DMS53 (cell line): ENCODE results near the gene PLD4.
"Not testable (repeated sequence)": the region's sequence is repeated elsewhere in the genome, so short reads cannot be mapped to it uniquely, and the experiment has no call there.

ENCODE experiments used
- DNase-seq: peaks from one replicate; lab custom pipeline; 2025; lab: John Stamatoyannopoulos, UW

Gene PLD4

DNA sequence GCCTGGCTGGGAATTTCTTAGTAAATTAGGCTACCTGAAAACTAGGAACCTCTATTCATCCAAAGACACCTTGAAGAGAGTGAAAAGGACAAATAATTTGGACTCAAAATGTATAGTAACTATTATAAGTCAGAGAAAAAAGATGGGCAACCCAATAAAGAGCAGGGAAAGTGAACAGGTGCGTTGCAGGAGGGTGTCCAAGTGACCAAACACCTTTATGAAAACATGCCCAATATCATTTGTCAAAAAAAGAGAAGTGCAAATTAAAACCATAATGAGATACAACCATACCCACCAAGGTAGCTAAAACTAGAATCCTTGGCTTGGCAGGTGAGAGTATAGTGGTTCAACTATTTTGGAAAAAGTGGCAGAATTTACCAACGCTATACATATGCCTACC, 24.9 kb upstream of the PLD4 start:
- no peak for DNase-seq

- no peak for DNase-seq
Observed at GRCh38 chr14:104900639-104901512, 23.8 kb upstream of the PLD4 start.

GRCh38 chr14:104903990-104904389, 20.7 kb upstream of the PLD4 start:
- no peak for DNase-seq

DNA sequence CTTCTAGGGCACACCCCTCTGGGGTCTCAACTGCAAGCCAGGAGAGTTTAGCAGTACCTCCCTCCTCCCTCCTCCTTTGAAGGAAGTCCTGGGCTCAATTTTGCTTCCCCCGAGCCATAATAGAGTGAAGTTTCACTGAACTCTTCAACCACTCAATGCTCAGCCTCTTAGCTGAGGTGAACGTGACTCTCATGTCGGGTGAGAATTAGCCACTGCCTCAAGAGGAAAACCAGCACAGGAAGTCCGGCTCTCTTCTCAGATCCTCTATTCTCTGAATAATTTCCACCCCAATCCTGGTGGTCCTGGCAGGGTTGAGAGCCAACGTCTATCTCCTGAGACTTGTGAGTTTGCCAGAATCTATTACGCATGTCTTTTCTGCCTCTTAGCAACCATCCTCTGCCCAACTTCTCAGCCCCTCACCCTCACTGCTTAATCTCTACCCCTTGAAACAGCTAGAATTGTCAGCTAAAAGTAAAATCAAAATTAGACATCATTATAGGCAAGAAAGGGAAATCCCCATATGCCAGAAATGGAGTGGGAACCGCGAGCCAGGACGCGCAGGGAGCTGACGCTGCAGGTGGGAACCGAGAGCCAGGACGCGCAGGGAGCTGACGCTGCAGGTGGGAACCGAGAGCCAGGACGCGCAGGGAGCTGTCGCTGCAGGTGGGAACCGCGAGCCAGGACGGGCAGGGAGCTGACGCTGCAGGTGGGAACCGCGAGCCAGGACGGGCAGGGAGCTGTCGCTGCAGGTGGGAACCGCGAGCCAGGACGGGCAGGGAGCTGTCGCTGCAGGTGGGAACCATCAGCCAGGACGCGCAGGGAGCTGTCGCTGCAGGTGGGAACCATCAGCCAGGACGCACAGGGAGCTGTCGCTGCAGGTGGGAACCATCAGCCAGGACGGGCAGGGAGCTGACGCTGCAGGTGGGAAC, 19.8 kb upstream of the PLD4 start:
- DNase-seq: not testable (repeated sequence)

DNA sequence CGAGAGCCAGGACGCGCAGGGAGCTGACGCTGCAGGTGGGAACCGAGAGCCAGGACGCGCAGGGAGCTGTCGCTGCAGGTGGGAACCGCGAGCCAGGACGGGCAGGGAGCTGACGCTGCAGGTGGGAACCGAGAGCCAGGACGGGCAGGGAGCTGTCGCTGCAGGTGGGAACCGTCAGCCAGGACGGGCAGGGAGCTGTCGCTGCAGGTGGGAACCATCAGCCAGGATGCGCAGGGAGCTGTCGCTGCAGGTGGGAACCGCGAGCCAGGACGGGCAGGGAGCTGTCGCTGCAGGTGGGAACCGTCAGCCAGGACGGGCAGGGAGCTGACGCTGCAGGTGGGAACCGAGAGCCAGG, 19.1 kb upstream of the PLD4 start:
- DNase-seq: not testable (repeated sequence)

GRCh38 chr14:104908303-104908702, 16.4 kb upstream of the PLD4 start:
- DNase-seq: no peak

DNA sequence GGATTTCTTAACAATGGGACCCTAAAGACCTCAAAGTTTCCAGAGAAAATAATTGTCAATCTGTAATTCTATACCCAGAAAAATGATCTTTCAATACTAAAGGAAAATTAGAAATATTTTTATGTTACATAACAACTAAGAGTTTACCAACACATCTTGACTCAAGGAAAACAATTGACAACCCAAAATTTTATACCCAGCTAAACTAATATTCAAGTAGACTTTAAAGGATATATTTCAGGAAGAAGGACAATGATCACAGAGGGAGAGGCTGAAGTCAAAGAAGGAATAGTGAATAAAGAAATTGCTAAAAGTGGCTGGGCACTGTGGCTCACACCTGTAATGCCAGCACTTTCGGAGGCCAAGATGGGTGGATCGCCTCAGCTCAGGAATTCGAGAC, 12.6 kb upstream of the PLD4 start:
- DNase-seq: no peak

DNA sequence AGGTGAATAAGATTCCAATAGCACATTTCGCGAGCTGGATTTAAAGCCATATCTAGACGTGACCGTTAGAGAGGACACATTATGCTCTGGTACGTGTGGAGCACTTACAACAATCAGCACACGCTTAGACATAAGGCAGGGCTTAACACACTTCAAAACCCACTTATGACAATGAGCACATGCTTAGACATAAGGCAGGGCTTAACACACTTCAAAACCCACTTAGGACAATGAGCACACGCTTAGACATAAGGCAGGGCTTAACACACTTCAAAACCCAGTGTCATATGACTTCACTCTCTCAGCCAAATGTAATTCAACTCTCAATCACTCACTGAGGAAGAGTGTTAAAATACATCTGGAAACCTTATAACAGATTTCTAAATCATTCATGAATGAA, 11.2 kb upstream of the PLD4 start:
- peak; percentile 10 for DNase-seq

GRCh38 chr14:104917116-104917515, 7.6 kb upstream of the PLD4 start:
- DNase-seq: no peak

GRCh38 chr14:104917993-104918392, 6.7 kb upstream of the PLD4 start:
- DNase-seq: no peak

- not testable (repeated sequence) for DNase-seq
Observed at GRCh38 chr14:104919152-104919992, 5.3 kb upstream of the PLD4 start.

- no peak for DNase-seq
Observed at GRCh38 chr14:104919993-104920315, 4.7 kb upstream of the PLD4 start.

DNA sequence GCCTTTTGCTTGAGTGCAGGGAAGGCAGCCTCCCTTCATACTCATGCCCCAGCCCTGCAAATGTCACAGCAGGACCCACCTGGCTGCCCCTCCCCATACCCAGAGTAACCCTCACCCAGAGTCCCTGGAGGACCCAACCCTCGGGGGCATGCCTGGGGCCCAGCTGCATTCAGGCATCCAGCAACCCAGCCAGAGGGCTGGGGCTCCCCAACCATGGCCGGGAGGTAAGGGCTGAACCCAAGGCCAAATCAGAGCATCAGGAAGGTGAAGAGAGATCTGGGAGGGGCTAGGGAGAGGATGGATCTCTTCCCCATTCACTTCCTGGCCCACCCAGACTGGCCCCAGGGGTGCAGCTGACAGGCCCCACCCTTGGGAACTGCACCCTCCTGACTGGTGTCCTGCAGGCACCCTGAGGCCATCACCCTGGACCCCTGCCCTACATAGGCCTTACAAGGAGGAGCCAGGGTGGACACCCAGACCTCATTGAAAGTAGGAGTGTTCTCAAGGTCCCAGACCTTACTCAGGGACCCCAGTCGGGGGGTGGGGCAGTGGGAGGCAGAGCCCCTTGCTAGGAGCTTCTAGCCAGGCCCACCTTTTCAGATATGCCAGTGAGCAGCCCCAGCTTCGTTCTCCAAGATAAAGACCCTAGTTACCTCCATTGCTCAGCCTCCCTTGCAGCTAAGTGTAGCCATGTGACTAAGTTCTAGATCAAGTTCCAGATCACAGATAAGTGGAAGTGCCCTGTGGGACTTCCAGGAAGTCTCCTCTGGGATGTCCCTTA, 849 bp upstream of the PLD4 start:
- DNase-seq: no peak

DNA sequence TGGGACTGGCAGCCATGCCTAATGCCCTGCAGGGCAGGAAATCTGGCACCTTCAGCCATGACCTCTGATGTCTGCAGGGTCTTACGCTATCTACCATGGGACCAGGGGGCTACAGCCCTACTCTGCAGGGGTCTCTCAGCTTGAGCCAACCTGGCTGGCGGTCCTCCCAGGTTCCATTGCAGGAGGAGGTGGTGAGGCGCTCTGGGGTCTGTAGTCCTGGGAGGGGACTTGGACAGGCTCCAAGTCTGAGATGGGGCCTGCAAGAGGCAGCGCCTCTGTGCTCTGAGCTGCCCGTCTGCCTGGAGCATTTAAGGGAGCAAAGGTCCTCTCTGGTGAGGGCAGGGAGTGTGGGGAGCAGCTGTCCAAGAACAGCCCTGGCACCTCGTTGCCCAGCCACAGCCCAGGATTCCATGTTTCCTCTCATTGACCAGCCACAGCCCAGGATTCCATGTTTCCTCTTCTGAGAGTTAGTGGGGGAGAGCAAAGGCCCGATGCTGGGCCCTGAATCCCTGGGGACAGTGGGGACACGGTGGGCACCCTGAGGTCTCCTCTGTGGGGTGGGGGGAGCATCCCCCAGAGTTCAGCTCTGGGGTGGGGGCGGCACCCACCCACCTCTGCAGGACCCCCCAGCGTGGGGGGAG, 655 bp downstream of the PLD4 start:
- DNase-seq: no peak

DNA sequence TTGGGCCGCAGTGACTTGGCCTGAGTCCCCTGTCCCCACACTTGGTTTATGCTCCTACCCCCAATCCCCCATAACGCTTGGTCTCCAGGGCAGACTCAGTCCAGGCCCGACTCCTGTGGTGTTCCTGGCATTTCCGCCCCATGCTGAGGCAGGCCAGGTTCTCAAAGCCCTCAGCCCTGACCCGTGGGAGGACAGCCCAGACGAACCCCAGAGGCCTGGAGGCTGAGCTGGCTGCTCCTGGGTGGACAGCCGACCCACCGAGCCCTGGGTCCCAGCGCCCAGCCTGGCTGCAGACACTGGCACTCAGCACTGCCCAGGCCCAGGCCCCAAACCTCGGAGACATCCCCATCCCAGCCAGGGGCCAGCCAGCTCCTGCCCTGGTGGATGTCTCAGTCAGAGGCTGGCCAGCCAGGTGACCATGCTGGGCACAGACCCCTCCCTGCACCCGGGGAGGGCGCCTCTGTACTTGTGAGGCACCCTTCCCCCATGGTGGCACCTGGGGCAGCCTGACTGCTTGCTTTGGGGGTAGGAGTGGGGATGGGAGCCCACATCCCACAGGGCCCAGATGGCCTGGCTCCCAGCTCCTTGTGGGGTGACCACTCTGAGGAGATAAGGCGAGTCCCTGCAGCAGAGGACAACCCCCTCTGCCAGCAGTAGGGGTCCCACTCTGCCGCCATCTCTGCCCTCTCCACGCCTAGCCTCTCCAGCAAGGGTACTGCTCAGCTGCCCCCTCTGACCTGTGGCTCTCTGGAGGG, 1.4 kb downstream of the PLD4 start:
- DNase-seq: no peak

DNA sequence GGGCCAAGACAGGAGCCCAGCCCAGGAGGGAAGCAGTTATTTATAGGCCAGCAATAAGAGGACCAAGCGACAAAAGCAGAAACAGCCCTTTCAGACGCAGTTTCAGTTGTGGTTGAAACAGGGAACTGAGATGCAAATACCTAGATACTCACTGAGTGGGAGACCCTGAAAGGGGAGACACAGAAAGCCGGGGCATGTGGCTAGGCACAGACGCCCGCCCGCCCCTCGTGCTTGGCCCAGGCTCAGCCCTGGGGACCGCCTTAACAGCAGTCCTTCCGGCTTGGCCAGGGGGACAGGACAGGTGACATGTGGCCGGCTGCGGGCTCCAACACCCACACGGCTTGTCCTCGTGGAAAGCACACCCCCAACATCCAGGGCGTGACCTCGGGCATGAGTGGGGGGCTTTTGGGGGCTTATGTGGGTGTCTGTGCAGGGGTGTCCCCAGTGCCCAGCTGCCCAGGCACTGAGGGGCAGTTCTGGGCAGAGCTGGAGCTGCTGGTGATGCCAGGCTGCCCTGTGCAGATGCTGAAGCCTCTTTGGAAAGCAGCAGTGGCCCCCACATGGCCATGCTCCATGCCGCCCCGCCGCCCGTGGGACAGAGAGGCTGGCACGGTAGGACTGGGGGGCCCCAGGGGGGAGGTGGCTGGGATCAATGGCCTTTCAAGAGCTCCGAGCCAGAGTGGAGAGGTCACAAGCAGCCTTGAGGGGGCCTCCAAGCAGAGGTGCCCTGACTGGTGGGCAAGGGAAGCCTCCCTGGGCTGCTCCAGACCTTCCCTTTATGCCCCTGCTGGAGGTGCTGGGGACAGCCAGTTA, 2.1 kb downstream of the PLD4 start:
- DNase-seq: no peak

GRCh38 chr14:104927432-104927816, 2.7 kb downstream of the PLD4 start:
- peak; percentile 23 for DNase-seq

- no peak for DNase-seq
Observed at GRCh38 chr14:104927901-104928300, 3.2 kb downstream of the PLD4 start.

- no peak for DNase-seq
Observed at GRCh38 chr14:104928391-104929133, 3.9 kb downstream of the PLD4 start.
